Measurements from ENCODE around the gene LRP10. TPM values are rescaled to one million over a fixed set of nuclear protein-coding genes. Genes with fewer than 3 reads are reported as not detected.
"Not testable (repeated sequence)": the region's sequence is repeated elsewhere in the genome, so short reads cannot be mapped to it uniquely, and the experiment has no call there.

The LRP10 gene
- total RNA-seq, 1 donor from 2014 or later: 43.1 TPM

- TF ChIP-seq CTCF (IDR thresholded peaks at IDR 0.05; ENCODE audit: unreplicated experiment): no peak
- H3K27me3 Mint-ChIP-seq: no peaks in the 10 kb centered on the region
- peak overlapping the region; percentile 56 for H3K27ac Mint-ChIP-seq
- H3K9me3 Mint-ChIP-seq (ENCODE audit: low read depth): no peaks in the 10 kb centered on the region
- DNase-seq (ENCODE audit: low spot score, unreplicated experiment): no peak
- H3K36me3 Mint-ChIP-seq (ENCODE audit: insufficient read depth): no peaks in the 10 kb centered on the region
- peaks cover 3% of the 10 kb centered on the region for H3K4me1 Mint-ChIP-seq (ENCODE audit: low read depth)
- no peak overlapping the region for H3K4me3 Mint-ChIP-seq (ENCODE audit: low read depth)
These were observed 16.4 kb upstream of the LRP10 start for GRCh38 chr14:22854963-22855724.

- H3K9me3 Mint-ChIP-seq (ENCODE audit: low read depth): no peaks in the 10 kb centered on the region
- peaks cover 3% of the 10 kb centered on the region for H3K4me1 Mint-ChIP-seq (ENCODE audit: low read depth)
- no peaks in the 10 kb centered on the region for H3K27me3 Mint-ChIP-seq
- DNase-seq (ENCODE audit: low spot score, unreplicated experiment): no peak
- no peak for TF ChIP-seq CTCF (IDR thresholded peaks at IDR 0.05; ENCODE audit: unreplicated experiment)
- H3K36me3 Mint-ChIP-seq (ENCODE audit: insufficient read depth): no peaks in the 10 kb centered on the region
- no peak overlapping the region for H3K4me3 Mint-ChIP-seq (ENCODE audit: low read depth)
- no peak overlapping the region for H3K27ac Mint-ChIP-seq
These were observed 15.1 kb upstream of the LRP10 start for GRCh38 chr14:22856428-22856827.

GRCh38 chr14:22860377-22860776 is 11.2 kb upstream of the LRP10 start:
- DNase-seq (ENCODE audit: low spot score, unreplicated experiment); H3K4me3 Mint-ChIP-seq (ENCODE audit: low read depth); H3K4me1 Mint-ChIP-seq (ENCODE audit: low read depth); H3K36me3 Mint-ChIP-seq (ENCODE audit: insufficient read depth); H3K27me3 Mint-ChIP-seq; H3K27ac Mint-ChIP-seq; H3K9me3 Mint-ChIP-seq (ENCODE audit: low read depth): not testable (repeated sequence)

- Mint-ChIP-seq H3K4me1 (ENCODE audit: low read depth) (no peaks in the 10 kb centered on the region), H3K36me3 (ENCODE audit: insufficient read depth) (no peaks in the 10 kb centered on the region), H3K4me3 (ENCODE audit: low read depth) (no peak overlapping the region), H3K9me3 (ENCODE audit: low read depth) (no peaks in the 10 kb centered on the region), H3K27me3 (no peaks in the 10 kb centered on the region), H3K27ac (no peak overlapping the region)
- no peak for TF ChIP-seq CTCF (IDR thresholded peaks at IDR 0.05; ENCODE audit: unreplicated experiment)
- DNase-seq (ENCODE audit: low spot score, unreplicated experiment): no peak
These were observed 9.9 kb upstream of the LRP10 start for GRCh38 chr14:22861651-22862050.

GRCh38 chr14:22864979-22865378 is 6.6 kb upstream of the LRP10 start:
- H3K27ac Mint-ChIP-seq: no peak overlapping the region
- no peak overlapping the region for H3K4me3 Mint-ChIP-seq (ENCODE audit: low read depth)
- no peak for DNase-seq (ENCODE audit: low spot score, unreplicated experiment)
- H3K9me3 Mint-ChIP-seq (ENCODE audit: low read depth): no peaks in the 10 kb centered on the region
- H3K27me3 Mint-ChIP-seq: no peaks in the 10 kb centered on the region
- no peaks in the 10 kb centered on the region for H3K4me1 Mint-ChIP-seq (ENCODE audit: low read depth)
- TF ChIP-seq CTCF (IDR thresholded peaks at IDR 0.05; ENCODE audit: unreplicated experiment): no peak
- H3K36me3 Mint-ChIP-seq (ENCODE audit: insufficient read depth): no peaks in the 10 kb centered on the region
